Activated CD8-positive, alpha-beta memory T cell treated with anti-CD3 and anti-CD28 coated beads for 36 hours (primary cell): ENCODE measurements around the gene S1PR4. TPM values are rescaled to one million over a fixed set of nuclear protein-coding genes. Genes with fewer than 3 reads are reported as not detected.

Experiments used
- CTCF ChIA-PET: fragments of 350-600 bp; sonication (Branson Sonifier 250); formaldehyde crosslinking; loops from one replicate; lab custom pipeline; 2021; ENCODE audit warnings: antibody characterized with exemption; lab: Charles Lee
- POLR2A ChIA-PET: fragments of 350-600 bp; sonication (Branson Sonifier 250); formaldehyde crosslinking; loops from one replicate; lab custom pipeline; 2021; ENCODE audit warnings: antibody characterized with exemption; lab: Charles Lee
- total RNA-seq, 2 experiments: library from RNA; stranded (reverse); gene quantifications; one replicate each; pipeline ENCODE4 v1.2.3, GENCODE V29; 2021

S1PR4 gene
- total RNA-seq, 2 experiments from 2014 or later, result 44.4 to 45.6 TPM

GRCh38 chr19:3225677-3226093 is 47.1 kb downstream of the S1PR4 start:
- ChIA-PET CTCF (interaction anchor here (0.6 kb wide), 1 partner anchor 856 kb away, joined by 3 read pairs; no protein-coding TSS in a partner anchor), POLR2A (interaction anchor here (0.6 kb wide), 1 partner anchor 14 kb away, joined by 3 read pairs; no protein-coding TSS in a partner anchor)

GRCh38 chr19:3227054-3227626 is 48.6 kb downstream of the S1PR4 start:
- ChIA-PET CTCF (interaction anchor here (1.0 kb wide), 1 partner anchor 24 kb away, joined by 3 read pairs; no protein-coding TSS in a partner anchor), POLR2A (no interaction called here)

GRCh38 chr19:3229346-3229743 is 50.8 kb downstream of the S1PR4 start:
- CTCF ChIA-PET, result interaction anchor here (0.7 kb wide), 1 partner anchor 203 kb away, joined by 3 read pairs; no protein-coding TSS in a partner anchor

More at GRCh38 chr19:3229346-3229743, 50.8 kb downstream of the S1PR4 start:
- POLR2A ChIA-PET, result no interaction called here

Other genes starting within 250 kb of the S1PR4 start
- gene ZNF77, start 233.8 kb upstream of the S1PR4 start, total RNA-seq, result 1 to 10 TPM; 3.8 to 4.4 TPM
- gene TLE6, start 201.2 kb upstream of the S1PR4 start, total RNA-seq, result 1 to 10 TPM; 1.3 to 1.6 TPM
- gene TLE2, start 149.5 kb upstream of the S1PR4 start, total RNA-seq, result 1 to 10 TPM; 3.1 to 3.8 TPM
- gene TLE5, start 116.3 kb upstream of the S1PR4 start, total RNA-seq, result 100 to 1,000 TPM; 278 to 282 TPM
- gene GNA11, start 84.4 kb upstream of the S1PR4 start, total RNA-seq, result 1 to 10 TPM; 5.2 to 5.7 TPM
- 1 to 10 TPM; 2.9 to 3.2 TPM for gene GNA15, start 42.7 kb upstream of the S1PR4 start, total RNA-seq
- 100 to 1,000 TPM; 102 to 106 TPM for gene NCLN, start 7.2 kb downstream of the S1PR4 start, total RNA-seq
- gene CELF5, start 45.9 kb downstream of the S1PR4 start, total RNA-seq, result under 1 TPM; 0.13 to 0.21 TPM
- 10 to 100 TPM; 17.7 to 19.3 TPM for gene NFIC, start 187.8 kb downstream of the S1PR4 start, total RNA-seq